ENCODE measurements around the gene ALCAM.

DNA sequence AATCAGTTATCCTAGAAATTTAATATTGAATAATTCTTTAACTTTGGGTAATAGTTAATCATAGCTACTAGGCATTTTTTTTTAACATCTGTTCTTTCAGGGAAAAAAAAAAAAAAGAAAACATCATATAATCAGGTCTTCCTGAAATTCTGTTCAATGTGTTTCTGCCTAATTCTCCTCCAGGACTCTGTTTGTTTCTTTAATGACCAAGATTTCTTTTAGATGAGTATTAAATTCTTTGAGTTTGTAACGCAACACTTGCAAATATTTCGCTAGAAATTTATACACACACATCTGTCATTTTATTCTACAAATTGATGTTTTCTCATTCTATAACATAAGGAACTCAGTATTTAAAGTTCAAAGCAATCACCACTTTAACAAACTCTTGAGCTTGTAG, 56.7 kb downstream of the ALCAM start:
- TF ChIP-seq, protein P1, sequence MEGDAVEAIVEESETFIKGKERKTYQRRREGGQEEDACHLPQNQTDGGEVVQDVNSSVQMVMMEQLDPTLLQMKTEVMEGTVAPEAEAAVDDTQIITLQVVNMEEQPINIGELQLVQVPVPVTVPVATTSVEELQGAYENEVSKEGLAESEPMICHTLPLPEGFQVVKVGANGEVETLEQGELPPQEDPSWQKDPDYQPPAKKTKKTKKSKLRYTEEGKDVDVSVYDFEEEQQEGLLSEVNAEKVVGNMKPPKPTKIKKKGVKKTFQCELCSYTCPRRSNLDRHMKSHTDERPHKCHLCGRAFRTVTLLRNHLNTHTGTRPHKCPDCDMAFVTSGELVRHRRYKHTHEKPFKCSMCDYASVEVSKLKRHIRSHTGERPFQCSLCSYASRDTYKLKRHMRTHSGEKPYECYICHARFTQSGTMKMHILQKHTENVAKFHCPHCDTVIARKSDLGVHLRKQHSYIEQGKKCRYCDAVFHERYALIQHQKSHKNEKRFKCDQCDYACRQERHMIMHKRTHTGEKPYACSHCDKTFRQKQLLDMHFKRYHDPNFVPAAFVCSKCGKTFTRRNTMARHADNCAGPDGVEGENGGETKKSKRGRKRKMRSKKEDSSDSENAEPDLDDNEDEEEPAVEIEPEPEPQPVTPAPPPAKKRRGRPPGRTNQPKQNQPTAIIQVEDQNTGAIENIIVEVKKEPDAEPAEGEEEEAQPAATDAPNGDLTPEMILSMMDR (conservative IDR thresholded peaks at IDR 0.05) = no peak
- no peak for TF ChIP-seq ZFX (IDR thresholded peaks at IDR 0.05)
